Fibroblast of skin of right quadriceps (primary cell): ENCODE data around the gene E4F1.
"Not testable (repeated sequence)": the region's sequence is repeated elsewhere in the genome, so short reads cannot be mapped to it uniquely, and the experiment has no call there.

ENCODE experiments used
- DNase-seq: peaks from one replicate; pipeline ENCODE4 v3.0.0-alpha.2; 2013

Gene E4F1

GRCh38 chr16:2231016-2231931 is 7.9 kb downstream of the E4F1 start:
- DNase-seq, result no peak

GRCh38 chr16:2232094-2232990 is 9.0 kb downstream of the E4F1 start:
- DNase-seq, result no peak

- no peak for DNase-seq
These were observed 9.8 kb downstream of the E4F1 start for GRCh38 chr16:2233046-2233775.

GRCh38 chr16:2233872-2234812 is 10.8 kb downstream of the E4F1 start:
- DNase-seq, result no peak

GRCh38 chr16:2234813-2235170 is 11.4 kb downstream of the E4F1 start:
- no peak for DNase-seq

- no peak for DNase-seq
These were observed 11.9 kb downstream of the E4F1 start for GRCh38 chr16:2235234-2235651.

- no peak for DNase-seq
These were observed 12.4 kb downstream of the E4F1 start for GRCh38 chr16:2235695-2236336.

- no peak for DNase-seq
These were observed 13.1 kb downstream of the E4F1 start, which contains the start of gene DNASE1L2 for GRCh38 chr16:2236337-2237101. TSS of gene DNASE1L2 (plus strand) at chr16:2236444. CDS start at chr16:2236817, 373 bp downstream.

GRCh38 chr16:2237102-2237482 is 13.7 kb downstream of the E4F1 start:
- no peak for DNase-seq

- no peak for DNase-seq
These were observed 14.2 kb downstream of the E4F1 start for GRCh38 chr16:2237493-2238149.

- DNase-seq, result no peak
These were observed 14.9 kb downstream of the E4F1 start for GRCh38 chr16:2238150-2238837.

GRCh38 chr16:2238838-2239675 is 15.7 kb downstream of the E4F1 start:
- DNase-seq, result no peak

- DNase-seq, result not testable (repeated sequence)
These were observed 16.9 kb downstream of the E4F1 start for GRCh38 chr16:2240331-2240730.

- no peak for DNase-seq
These were observed 19.2 kb downstream of the E4F1 start for GRCh38 chr16:2242598-2242997.

GRCh38 chr16:2243031-2243528 is 19.7 kb downstream of the E4F1 start:
- DNase-seq, result no peak

GRCh38 chr16:2243781-2244180 is 20.4 kb downstream of the E4F1 start:
- no peak for DNase-seq

- no peak for DNase-seq
These were observed 20.9 kb downstream of the E4F1 start for GRCh38 chr16:2244301-2244700.
